ENCODE data around the gene NQO2.

GRCh38 chr6:2993755-2994317, 5.9 kb upstream of the NQO2 start:
- no peak for TF ChIP-seq CTCF (conservative IDR thresholded peaks at IDR 0.05 in 1 of 2, IDR thresholded peaks at IDR 0.05 in 1 of 2; ENCODE audit: low read depth in 1 of 2, low read length in 2 of 2)
- TF ChIP-seq EZH2 (IDR thresholded peaks at IDR 0.05; ENCODE audit: low read length, missing control alignments), result no peak

Measured in fibroblast of lung (primary cell).